NCI-H2196 treated with DMSO at 0.1 percent for 48 hours (cell line): ENCODE measurements around the gene MEGF10.

ENCODE experiments used
- DNase-seq: peaks from one replicate; lab custom pipeline; 2025; ENCODE audit not compliant: unreplicated experiment; lab: John Stamatoyannopoulos, UW

Gene MEGF10

GRCh38 chr5:127367029-127367428 lies 76.4 kb downstream of the MEGF10 start:
- DNase-seq = no peak

GRCh38 chr5:127367946-127368465 lies 77.4 kb downstream of the MEGF10 start:
- DNase-seq = no peak

GRCh38 chr5:127369796-127370195 lies 79.2 kb downstream of the MEGF10 start:
- DNase-seq = no peak

GRCh38 chr5:127370631-127371030 lies 80.0 kb downstream of the MEGF10 start:
- DNase-seq = no peak

GRCh38 chr5:127373858-127374491 lies 83.4 kb downstream of the MEGF10 start:
- DNase-seq = no peak

- no peak for DNase-seq
Measured at GRCh38 chr5:127375124-127375523, 84.5 kb downstream of the MEGF10 start.

GRCh38 chr5:127375544-127376091 lies 85.0 kb downstream of the MEGF10 start:
- no peak for DNase-seq

GRCh38 chr5:127377651-127378050 lies 87.1 kb downstream of the MEGF10 start:
- DNase-seq = no peak

GRCh38 chr5:127385936-127386335 lies 95.3 kb downstream of the MEGF10 start:
- DNase-seq = no peak

- DNase-seq = no peak
Measured at GRCh38 chr5:127386557-127386956, 96.0 kb downstream of the MEGF10 start.

- no peak for DNase-seq
Measured at GRCh38 chr5:127389601-127390000, 99.0 kb downstream of the MEGF10 start.

- no peak for DNase-seq
Measured at GRCh38 chr5:127392762-127393161, 102.2 kb downstream of the MEGF10 start.

- DNase-seq = no peak
Measured at GRCh38 chr5:127396490-127397155, 106.0 kb downstream of the MEGF10 start.

- DNase-seq = no peak
Measured at GRCh38 chr5:127398508-127398907, 107.9 kb downstream of the MEGF10 start.

GRCh38 chr5:127399068-127399467 lies 108.5 kb downstream of the MEGF10 start:
- DNase-seq = no peak

GRCh38 chr5:127400539-127400938 lies 109.9 kb downstream of the MEGF10 start:
- DNase-seq = no peak

- DNase-seq = no peak
Measured at GRCh38 chr5:127400946-127401670, 110.5 kb downstream of the MEGF10 start.

GRCh38 chr5:127402361-127402760 lies 111.8 kb downstream of the MEGF10 start:
- no peak for DNase-seq

GRCh38 chr5:127404190-127404589 lies 113.6 kb downstream of the MEGF10 start:
- no peak for DNase-seq

- DNase-seq = no peak
Measured at GRCh38 chr5:127406326-127407121, 115.9 kb downstream of the MEGF10 start.
